Gastroesophageal sphincter (tissue), 3 donors: Measurements from ENCODE around the gene TLR6.

ENCODE experiments used
- CTCF ChIP-seq, 4 experiments: fragments of 200-600 bp in 2 of 4; fragments of 450-650 bp in 2 of 4; sonication (generic) in 1 of 4; IDR thresholded peaks; one replicate each; pipeline ENCODE4 v1.5.1; 2017 to 2019; ENCODE audit warnings: antibody characterized with exemption in 4 of 4, mild to moderate bottlenecking in 2 of 4, moderate library complexity in 2 of 4
- POLR2A ChIP-seq, 2 donors: fragments of 450-650 bp; IDR thresholded peaks; one replicate each; pipeline ENCODE4 v1.6.1; 2017; ENCODE audit warnings: antibody characterized with exemption in 2 of 2, mild to moderate bottlenecking in 2 of 2, moderate library complexity in 1 of 2

GRCh38 chr4:38891051-38891983, 34.7 kb upstream of the TLR6 start:
- TF ChIP-seq CTCF (IDR thresholded peaks at IDR 0.05): no peak
- TF ChIP-seq POLR2A (IDR thresholded peaks at IDR 0.05): no peak
